ENCODE results near the gene GIMAP8. TPM values are rescaled to one million over a fixed set of nuclear protein-coding genes. Genes with fewer than 3 reads are reported as not detected.
A peak's percentile ranks its signal among the peaks of the same experiment; 100 is the strongest.

The GIMAP8 gene
- total RNA-seq, 4 donors from 2014 or later: 7.1 to 18.5 (median 15.4) TPM

- Histone ChIP-seq H3K9me3 (no peaks in the 10 kb centered on the region), H3K36me3 (peaks cover 0 to 38% (median 15%) of the 10 kb centered on the region in 4 donors), H3K4me3 (no peak overlapping the region), H3K27me3 (no peaks in the 10 kb centered on the region), H3K4me1 (peaks cover 9 to 25% (median 17%) of the 10 kb centered on the region in 4 donors), H3K27ac (replicated peaks in 1 of 4) (peak overlapping the region in 2 of 4 donors; percentile 18 to 33)
- DNase-seq (ENCODE audit: extremely low spot score): no peak
- TF ChIP-seq POLR2A (IDR thresholded peaks at IDR 0.05; ENCODE audit: low read depth) (no peak), EP300 (IDR thresholded peaks at IDR 0.05) (no peak), CTCF (IDR thresholded peaks at IDR 0.05) (no peak), POLR2AphosphoS5 (IDR thresholded peaks at IDR 0.05) (no peak)
- WGBS: 74% methylated on average over 10 of the region's 10 CpGs
- intact Hi-C loops (cut with DNase I): no loop called here
Measured at GRCh38 chr7:150410680-150411346, 39.6 kb upstream of the GIMAP8 start.

GRCh38 chr7:150411606-150412005 is 38.8 kb upstream of the GIMAP8 start:
- no peak for DNase-seq (ENCODE audit: extremely low spot score)
- intact Hi-C loops (cut with DNase I): no loop called here
- no peaks in the 10 kb centered on the region for H3K9me3 ChIP-seq
- TF ChIP-seq POLR2A (IDR thresholded peaks at IDR 0.05; ENCODE audit: low read depth): no peak
- TF ChIP-seq CTCF (IDR thresholded peaks at IDR 0.05): no peak
- TF ChIP-seq EP300 (IDR thresholded peaks at IDR 0.05): no peak
- TF ChIP-seq POLR2AphosphoS5 (IDR thresholded peaks at IDR 0.05): no peak
- H3K4me1 ChIP-seq: peaks cover 1 to 17% (median 9%) of the 10 kb centered on the region in 4 donors
- peak overlapping the region in 1 of 4 donors; percentile 33 for H3K27ac ChIP-seq (replicated peaks in 1 of 4)
- peaks cover 0 to 38% (median 15%) of the 10 kb centered on the region in 4 donors for H3K36me3 ChIP-seq
- no peak overlapping the region for H3K4me3 ChIP-seq
- WGBS: 85% methylated on average over 11 of the region's 11 CpGs
- H3K27me3 ChIP-seq: no peaks in the 10 kb centered on the region

GRCh38 chr7:150412016-150412415 is 38.4 kb upstream of the GIMAP8 start:
- 93% methylated on average over 7 of the region's 11 CpGs for WGBS
- intact Hi-C loops (cut with DNase I): no loop called here
- Histone ChIP-seq H3K4me1 (peaks cover 0 to 13% (median 5%) of the 10 kb centered on the region in 4 donors), H3K27me3 (no peaks in the 10 kb centered on the region), H3K4me3 (no peak overlapping the region), H3K36me3 (peaks cover 0 to 38% (median 15%) of the 10 kb centered on the region in 4 donors), H3K9me3 (no peaks in the 10 kb centered on the region), H3K27ac (replicated peaks in 1 of 4) (no peak overlapping the region)
- no peak for DNase-seq (ENCODE audit: extremely low spot score)
- TF ChIP-seq POLR2AphosphoS5 (IDR thresholded peaks at IDR 0.05): no peak

- Histone ChIP-seq H3K27me3 (no peaks in the 10 kb centered on the region), H3K9me3 (no peaks in the 10 kb centered on the region), H3K4me3 (no peak overlapping the region), H3K36me3 (peaks cover 0 to 35% (median 13%) of the 10 kb centered on the region in 4 donors), H3K4me1 (peaks cover 0 to 5% (median 0%) of the 10 kb centered on the region in 4 donors), H3K27ac (replicated peaks in 1 of 4) (no peak overlapping the region)
- intact Hi-C loops (cut with DNase I): no loop called here
- WGBS: 89% methylated on average over 35 of the region's 37 CpGs
- DNase-seq (ENCODE audit: extremely low spot score): no peak
- TF ChIP-seq CTCF (IDR thresholded peaks at IDR 0.05): no peak
- TF ChIP-seq EP300 (IDR thresholded peaks at IDR 0.05): no peak
- no peak for TF ChIP-seq POLR2AphosphoS5 (IDR thresholded peaks at IDR 0.05)
- no peak for TF ChIP-seq POLR2A (IDR thresholded peaks at IDR 0.05; ENCODE audit: low read depth)
Measured at GRCh38 chr7:150412518-150413488, 37.6 kb upstream of the GIMAP8 start.

GRCh38 chr7:150413640-150414081 is 36.8 kb upstream of the GIMAP8 start:
- Histone ChIP-seq H3K27me3 (no peaks in the 10 kb centered on the region), H3K4me3 (no peak overlapping the region), H3K4me1 (no peaks in the 10 kb centered on the region), H3K9me3 (no peaks in the 10 kb centered on the region), H3K27ac (replicated peaks in 1 of 4) (no peak overlapping the region), H3K36me3 (peaks cover 0 to 27% (median 8%) of the 10 kb centered on the region in 4 donors)
- 85% methylated on average over 3 of the region's 11 CpGs for WGBS
- no peak for DNase-seq (ENCODE audit: extremely low spot score)
- no peak for TF ChIP-seq EP300 (IDR thresholded peaks at IDR 0.05)
- TF ChIP-seq CTCF (IDR thresholded peaks at IDR 0.05): no peak
- no peak for TF ChIP-seq POLR2AphosphoS5 (IDR thresholded peaks at IDR 0.05)
- TF ChIP-seq POLR2A (IDR thresholded peaks at IDR 0.05; ENCODE audit: low read depth): no peak
- intact Hi-C loops (cut with DNase I): no loop called here

Data from esophagus muscularis mucosa (tissue), 4 donors.